DND-41 (cell line): ENCODE data around the gene RPL3.

Source experiments
- ATAC-seq: fragments of 200-7000 bp; cut with Tn5 transposase; 3 replicates; pipeline ENCODE4 v1.9.1; 2021; ENCODE audit warnings: low read depth; ENCODE audit not compliant: insufficient read depth
- DNase-seq: peaks from one replicate; pipeline ENCODE4 v3.0.0-alpha.2; 2020
- H2AFZ ChIP-seq: 2 replicates; pipeline ENCODE4 v1.6.0; 2012; ENCODE audit warnings: low read depth, low read length
- H3K27ac ChIP-seq: 2 replicates; pipeline ENCODE4 v1.5.1; 2012; ENCODE audit warnings: low read length, inconsistent platforms
- H3K27me3 ChIP-seq: fragments of 200-600 bp; sonication (generic); 2 replicates; pipeline ENCODE4 v1.6.0; 2012; ENCODE audit warnings: low read length, mild to moderate bottlenecking, inconsistent platforms; ENCODE audit not compliant: insufficient read depth, poor library complexity
- H3K36me3 ChIP-seq: 2 replicates; pipeline ENCODE4 v1.5.1; 2012; ENCODE audit warnings: low read length, inconsistent platforms; ENCODE audit not compliant: insufficient read depth
- H3K4me1 ChIP-seq: 2 replicates; pipeline ENCODE4 v1.5.1; 2012; ENCODE audit warnings: mild to moderate bottlenecking, low read length; ENCODE audit not compliant: insufficient read depth
- H3K4me2 ChIP-seq: 2 replicates; pipeline ENCODE4 v1.6.0; 2012; ENCODE audit warnings: mild to moderate bottlenecking, moderate library complexity, low read length, inconsistent platforms; ENCODE audit not compliant: insufficient read depth
- H3K4me3 ChIP-seq, 2 experiments: fragments of 200-600 bp in 1 of 2; shearing (Covaris generic) in 1 of 2; 2 replicates each; pipeline ENCODE4 v1.5.1; 2012 to 2016; ENCODE audit warnings: inconsistent platforms in 2 of 2, low read length in 2 of 2, mild to moderate bottlenecking in 2 of 2, low read depth in 1 of 2, moderate library complexity in 1 of 2
- H3K79me2 ChIP-seq: 2 replicates; pipeline ENCODE4 v1.6.0; 2012; ENCODE audit warnings: low read length, inconsistent platforms; ENCODE audit not compliant: insufficient read depth
- H3K9ac ChIP-seq: 2 replicates; pipeline ENCODE4 v1.6.0; 2012; ENCODE audit warnings: low read depth, mild to moderate bottlenecking, inconsistent platforms, low read length, moderate library complexity
- H3K9me3 ChIP-seq: 2 replicates; pipeline ENCODE4 v1.5.1; 2012; ENCODE audit warnings: low read length, moderate library complexity, mild to moderate bottlenecking, inconsistent platforms; ENCODE audit not compliant: insufficient read depth, severe bottlenecking
- H4K20me1 ChIP-seq: 2 replicates; pipeline ENCODE4 v1.6.0; 2012; ENCODE audit warnings: low read length; ENCODE audit not compliant: insufficient read depth
- EZH2 ChIP-seq: IDR thresholded peaks from 3 replicates; pipeline ENCODE4 v1.6.1; 2012; ENCODE audit warnings: borderline replicate concordance, low read depth, mild to moderate bottlenecking, moderate library complexity, low read length, inconsistent platforms; ENCODE audit not compliant: severe bottlenecking
- TF ChIP-seq, protein P1 (sequence below): IDR thresholded peaks from 2 replicates; pipeline ENCODE4 v1.5.1; 2012; ENCODE audit warnings: borderline replicate concordance, low read length, moderate library complexity, mild to moderate bottlenecking; ENCODE audit not compliant: poor library complexity, severe bottlenecking; ENCODE audit errors: extremely low read depth

Gene RPL3

DNA sequence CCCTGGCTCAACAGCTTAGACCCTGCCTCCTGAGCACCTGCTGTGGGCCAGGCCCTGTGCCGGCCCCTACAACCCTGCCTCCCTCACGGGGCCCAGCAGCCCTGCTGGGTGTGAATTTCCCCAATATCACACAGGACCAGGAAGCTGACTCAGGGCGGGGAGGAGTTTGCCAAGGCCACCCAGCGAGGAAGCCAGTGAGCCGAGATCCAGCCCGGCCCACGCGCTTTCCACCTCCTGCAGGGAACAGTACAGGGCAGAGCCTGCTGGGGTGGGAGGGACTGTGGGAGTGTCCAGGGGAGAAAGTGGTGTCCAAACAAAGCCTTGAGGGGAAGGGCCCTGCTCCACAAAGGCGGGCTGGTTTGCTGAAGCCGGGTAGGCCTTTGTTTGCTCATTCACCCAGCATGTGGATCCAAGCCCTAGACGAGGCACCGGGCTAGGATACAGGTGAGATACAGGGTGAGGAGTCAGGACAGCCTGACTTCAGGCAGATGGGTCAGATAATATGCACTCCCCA is 26.8 kb downstream of the RPL3 start:
- H3K9ac ChIP-seq = no peak overlapping the region
- H3K9me3 ChIP-seq = no peaks in the 10 kb centered on the region
- no peak for TF ChIP-seq EZH2
- TF ChIP-seq, protein P1, sequence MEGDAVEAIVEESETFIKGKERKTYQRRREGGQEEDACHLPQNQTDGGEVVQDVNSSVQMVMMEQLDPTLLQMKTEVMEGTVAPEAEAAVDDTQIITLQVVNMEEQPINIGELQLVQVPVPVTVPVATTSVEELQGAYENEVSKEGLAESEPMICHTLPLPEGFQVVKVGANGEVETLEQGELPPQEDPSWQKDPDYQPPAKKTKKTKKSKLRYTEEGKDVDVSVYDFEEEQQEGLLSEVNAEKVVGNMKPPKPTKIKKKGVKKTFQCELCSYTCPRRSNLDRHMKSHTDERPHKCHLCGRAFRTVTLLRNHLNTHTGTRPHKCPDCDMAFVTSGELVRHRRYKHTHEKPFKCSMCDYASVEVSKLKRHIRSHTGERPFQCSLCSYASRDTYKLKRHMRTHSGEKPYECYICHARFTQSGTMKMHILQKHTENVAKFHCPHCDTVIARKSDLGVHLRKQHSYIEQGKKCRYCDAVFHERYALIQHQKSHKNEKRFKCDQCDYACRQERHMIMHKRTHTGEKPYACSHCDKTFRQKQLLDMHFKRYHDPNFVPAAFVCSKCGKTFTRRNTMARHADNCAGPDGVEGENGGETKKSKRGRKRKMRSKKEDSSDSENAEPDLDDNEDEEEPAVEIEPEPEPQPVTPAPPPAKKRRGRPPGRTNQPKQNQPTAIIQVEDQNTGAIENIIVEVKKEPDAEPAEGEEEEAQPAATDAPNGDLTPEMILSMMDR = no peak
- H2AFZ ChIP-seq = no peak overlapping the region
- H3K79me2 ChIP-seq = no peaks in the 10 kb centered on the region
- ATAC-seq = no peak
- no peak for DNase-seq
- no peaks in the 10 kb centered on the region for H3K36me3 ChIP-seq
- H3K27me3 ChIP-seq = no peaks in the 10 kb centered on the region
- H3K27ac ChIP-seq = no peak overlapping the region
- 0 out of 2 replicates have a peak, but pooled peaks cover 2% of the 10 kb centered on the region for H3K4me1 ChIP-seq
- no peak overlapping the region for H3K4me3 ChIP-seq
- no peaks in the 10 kb centered on the region for H4K20me1 ChIP-seq
- no peak overlapping the region for H3K4me2 ChIP-seq

DNA sequence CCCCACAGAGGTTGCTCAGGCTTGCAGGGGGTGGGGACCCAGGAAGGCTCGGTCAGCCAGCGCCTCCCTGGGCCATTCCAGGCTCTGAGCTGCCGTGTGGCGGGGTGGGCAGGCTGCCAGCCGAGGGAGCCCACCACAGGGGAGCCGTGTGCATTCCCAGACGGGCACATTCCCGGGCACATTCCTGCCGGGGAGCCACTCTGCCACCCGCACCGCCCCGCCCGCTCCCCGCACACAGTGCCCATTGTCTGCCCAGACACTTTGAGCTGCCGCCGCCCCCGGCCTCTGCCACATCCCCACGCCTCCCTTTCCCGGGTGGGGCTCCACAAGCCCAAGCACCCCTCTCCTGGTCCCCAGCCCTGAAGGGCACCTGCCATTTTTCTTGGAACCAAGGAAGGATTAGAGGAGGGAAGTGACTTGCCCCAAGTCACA is 27.4 kb downstream of the RPL3 start:
- H3K9me3 ChIP-seq = no peaks in the 10 kb centered on the region
- H3K4me2 ChIP-seq = no peak overlapping the region
- no peaks in the 10 kb centered on the region for H3K36me3 ChIP-seq
- no peak for ATAC-seq
- no peak overlapping the region for H2AFZ ChIP-seq
- DNase-seq = no peak
- no peaks in the 10 kb centered on the region for H3K4me1 ChIP-seq
- no peaks in the 10 kb centered on the region for H3K79me2 ChIP-seq
- H3K27me3 ChIP-seq = no peaks in the 10 kb centered on the region
- no peak overlapping the region for H3K4me3 ChIP-seq
- no peak overlapping the region for H3K27ac ChIP-seq
- no peaks in the 10 kb centered on the region for H4K20me1 ChIP-seq
- no peak overlapping the region for H3K9ac ChIP-seq
- no peak for TF ChIP-seq EZH2
- TF ChIP-seq, protein P1 = no peak

DNA sequence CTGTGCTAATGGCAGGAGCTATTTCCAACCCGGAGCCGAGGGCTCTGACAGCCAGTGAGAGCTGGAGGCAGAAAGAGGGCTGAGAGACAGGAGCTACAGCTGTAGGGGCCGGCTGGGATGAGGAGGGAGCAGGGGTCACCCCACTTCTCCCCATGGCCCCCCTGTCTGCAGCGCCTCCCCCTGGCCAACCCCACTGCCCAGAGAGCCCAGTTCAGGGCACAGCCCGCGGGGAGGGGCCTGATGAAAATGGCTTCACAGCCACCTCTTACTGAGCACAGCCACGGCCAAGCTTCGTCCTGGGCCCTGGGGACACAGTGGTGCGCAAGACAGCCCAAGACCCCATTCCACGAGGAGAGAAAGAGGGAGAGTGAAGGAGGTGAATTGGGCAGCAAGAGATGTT is 27.9 kb downstream of the RPL3 start:
- Histone ChIP-seq H3K27me3 (no peaks in the 10 kb centered on the region), H3K79me2 (no peaks in the 10 kb centered on the region), H3K4me3 (no peak overlapping the region), H4K20me1 (no peaks in the 10 kb centered on the region), H3K9ac (no peak overlapping the region), H3K4me2 (no peak overlapping the region), H3K4me1 (no peaks in the 10 kb centered on the region), H3K36me3 (no peaks in the 10 kb centered on the region), H3K27ac (no peak overlapping the region), H2AFZ (no peak overlapping the region), H3K9me3 (no peaks in the 10 kb centered on the region)
- TF ChIP-seq, protein P1 = no peak
- TF ChIP-seq EZH2 = no peak
- DNase-seq (no peak), ATAC-seq (no peak)
